NT2/D1 (cell line): ENCODE data around the gene FYTTD1.

Experiments
- DNase-seq: peaks from one replicate; pipeline ENCODE4 v3.0.0-alpha.2; 2011; ENCODE audit warnings: low read depth, low spot score
- H3K27me3 ChIP-seq: 2 replicates; pipeline ENCODE4 v1.6.0; 2011; ENCODE audit warnings: mild to moderate bottlenecking; ENCODE audit not compliant: insufficient read length, insufficient read depth
- H3K36me3 ChIP-seq: 2 replicates; pipeline ENCODE4 v1.6.1; 2011; ENCODE audit warnings: mild to moderate bottlenecking, low read length, mixed read lengths; ENCODE audit not compliant: insufficient read depth, insufficient read length
- H3K4me1 ChIP-seq: 2 replicates; pipeline ENCODE4 v1.5.1; 2011; ENCODE audit not compliant: insufficient read depth, insufficient read length
- H3K4me3 ChIP-seq: 2 replicates; pipeline ENCODE4 v1.5.1; 2011; ENCODE audit warnings: low read depth; ENCODE audit not compliant: insufficient read length
- H3K9ac ChIP-seq: 2 replicates; pipeline ENCODE4 v1.6.0; 2011; ENCODE audit warnings: low read depth; ENCODE audit not compliant: insufficient read length
- H3K9me3 ChIP-seq: 2 replicates; pipeline ENCODE4 v1.5.1; 2011; ENCODE audit warnings: mild to moderate bottlenecking, low read length; ENCODE audit not compliant: insufficient read depth
- SUZ12 ChIP-seq: IDR thresholded peaks from 2 replicates; pipeline ENCODE4 v1.6.1; 2011; ENCODE audit not compliant: insufficient read length, insufficient read depth; ENCODE audit errors: extremely low read depth
- YY1 ChIP-seq: IDR thresholded peaks from 2 replicates; pipeline ENCODE4 v1.6.1; 2011; ENCODE audit not compliant: insufficient read length, insufficient read depth
- ZNF274 ChIP-seq: IDR thresholded peaks from 2 replicates; pipeline ENCODE4 v1.6.1; 2011; ENCODE audit warnings: mild to moderate bottlenecking, low read depth, low read length

FYTTD1 gene

DNA sequence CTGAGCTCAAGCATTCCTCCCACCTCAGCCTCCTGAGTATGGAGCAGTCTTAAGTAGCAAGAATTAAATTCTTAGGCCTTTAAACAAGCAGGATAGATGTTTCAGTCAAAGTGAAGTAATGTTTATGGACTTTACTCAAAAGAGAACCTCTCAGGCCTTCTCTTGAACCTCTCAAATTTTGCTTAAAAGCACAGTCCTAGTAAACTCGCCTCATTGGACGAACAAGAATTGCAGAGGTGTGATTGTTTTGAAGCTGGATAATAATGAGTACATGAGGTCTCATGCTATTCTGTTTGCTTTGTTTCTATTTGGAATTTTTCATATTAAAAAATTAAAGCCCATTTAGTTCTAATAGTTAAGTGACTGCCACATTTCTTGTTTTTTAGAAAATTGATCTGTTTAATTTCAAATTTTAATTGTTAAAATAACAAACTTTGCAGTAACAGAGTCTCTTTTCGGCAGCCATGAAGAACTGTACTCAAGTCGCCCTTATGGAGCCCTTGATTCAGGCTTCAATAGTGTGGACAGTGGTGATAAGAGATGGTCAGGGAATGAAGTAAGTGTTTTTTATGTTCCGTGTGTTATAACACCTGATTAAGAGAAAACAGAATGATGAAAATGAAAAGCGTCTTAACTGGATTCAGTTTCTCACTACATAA is 80.8 kb downstream of the FYTTD1 start:
- Histone ChIP-seq H3K4me1 (no peaks in the 10 kb centered on the region), H3K4me3 (no peak overlapping the region), H3K36me3 (peaks cover 79% of the 10 kb centered on the region), H3K27me3 (no peaks in the 10 kb centered on the region), H3K9ac (no peak overlapping the region), H3K9me3 (no peaks in the 10 kb centered on the region)
- TF ChIP-seq ZNF274 = no peak
- no peak for TF ChIP-seq SUZ12
- no peak for TF ChIP-seq YY1
- DNase-seq = no peak

DNA sequence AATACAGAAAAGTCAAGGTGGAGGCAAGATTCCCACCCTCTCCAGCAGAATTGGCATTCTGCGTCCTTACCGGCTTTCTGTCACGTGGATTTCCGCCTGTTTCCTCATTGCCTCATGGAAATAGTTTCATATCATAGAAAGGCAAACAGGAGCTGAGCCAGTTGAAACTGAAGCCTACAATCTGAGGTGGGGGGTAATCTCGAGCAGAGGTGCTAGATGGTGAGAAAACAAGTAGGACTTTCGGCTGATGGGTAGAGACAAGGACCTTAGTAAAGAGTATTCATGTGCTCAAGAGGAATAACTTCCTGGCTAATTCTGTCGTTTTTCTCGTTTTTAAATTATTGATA is 81.3 kb downstream of the FYTTD1 start:
- Histone ChIP-seq H3K4me1 (no peaks in the 10 kb centered on the region), H3K36me3 (peaks cover 82% of the 10 kb centered on the region), H3K27me3 (no peaks in the 10 kb centered on the region), H3K9me3 (no peaks in the 10 kb centered on the region), H3K4me3 (no peak overlapping the region), H3K9ac (no peak overlapping the region)
- no peak for DNase-seq
- TF ChIP-seq SUZ12 = no peak
- TF ChIP-seq ZNF274 = no peak
- TF ChIP-seq YY1 = no peak

- Histone ChIP-seq H3K27me3 (no peaks in the 10 kb centered on the region), H3K36me3 (peaks cover 83% of the 10 kb centered on the region), H3K9me3 (no peaks in the 10 kb centered on the region), H3K4me1 (no peaks in the 10 kb centered on the region), H3K9ac (no peak overlapping the region), H3K4me3 (no peak overlapping the region)
- DNase-seq = no peak
- TF ChIP-seq YY1 (no peak), SUZ12 (no peak), ZNF274 (no peak)
Observed at GRCh38 chr3:197833930-197834715, 84.4 kb downstream of the FYTTD1 start.

DNA sequence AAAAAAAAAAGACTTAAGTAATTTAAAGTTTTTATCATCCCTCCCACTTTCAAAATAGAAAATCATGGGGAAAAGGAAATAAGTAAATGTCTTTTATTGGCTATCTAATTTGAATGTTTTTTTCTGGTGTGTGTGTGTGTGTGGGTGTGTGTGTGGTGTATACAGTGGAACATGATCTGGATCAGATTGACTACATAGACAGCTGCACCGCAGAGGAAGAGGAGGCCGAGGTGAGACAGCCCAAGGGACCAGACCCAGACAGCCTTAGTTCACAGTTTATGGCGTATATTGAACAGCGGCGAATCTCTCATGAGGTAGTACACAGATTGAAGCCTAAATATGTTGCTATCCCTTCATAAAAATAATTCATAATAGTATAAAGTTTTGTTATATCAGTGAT is 85.8 kb downstream of the FYTTD1 start:
- Histone ChIP-seq H3K27me3 (no peaks in the 10 kb centered on the region), H3K4me1 (no peaks in the 10 kb centered on the region), H3K9ac (no peak overlapping the region), H3K4me3 (no peak overlapping the region), H3K36me3 (peaks cover 84% of the 10 kb centered on the region), H3K9me3 (no peaks in the 10 kb centered on the region)
- DNase-seq = no peak
- TF ChIP-seq YY1 (no peak), SUZ12 (no peak), ZNF274 (no peak)

DNA sequence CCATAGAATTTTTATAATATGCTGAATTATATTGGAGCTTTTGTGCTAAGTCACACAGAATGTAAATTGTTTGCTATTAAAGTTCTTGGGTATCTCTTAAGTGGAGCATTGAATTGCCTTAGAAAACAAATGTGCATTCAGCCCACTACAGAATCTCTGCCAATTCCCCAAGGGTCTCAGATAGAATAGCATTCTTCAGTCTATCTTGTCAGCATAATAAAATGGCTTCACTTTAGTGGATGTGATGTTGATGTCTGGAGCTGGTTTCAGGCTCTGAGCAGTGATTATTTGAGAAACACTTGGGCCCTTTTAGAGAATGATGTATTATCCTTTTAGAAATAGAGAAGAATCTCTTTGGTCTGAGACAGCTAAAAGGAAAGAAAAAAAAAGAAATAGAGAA is 86.6 kb downstream of the FYTTD1 start:
- peaks cover 84% of the 10 kb centered on the region for H3K36me3 ChIP-seq
- no peak for DNase-seq

More for the DNA sequence above, 86.6 kb downstream of the FYTTD1 start:
- H3K9ac ChIP-seq = no peak overlapping the region
- H3K4me1 ChIP-seq = no peaks in the 10 kb centered on the region
- no peaks in the 10 kb centered on the region for H3K27me3 ChIP-seq
- H3K9me3 ChIP-seq = no peaks in the 10 kb centered on the region
- no peak overlapping the region for H3K4me3 ChIP-seq
- no peak for TF ChIP-seq ZNF274
- TF ChIP-seq YY1 = no peak
- no peak for TF ChIP-seq SUZ12
